Stimulated activated naive CD4-positive, alpha-beta T cell (primary cell): ENCODE data around the gene SYK.

Source experiments
- DNase-seq, 6 experiments: peaks; one replicate each; lab custom pipeline; 2025; lab: John Stamatoyannopoulos, UW

The SYK gene

GRCh38 chr9:90946982-90947381 is 145.4 kb downstream of the SYK start:
- DNase-seq = no peak
